H1 (cell line): ENCODE results near the gene PSMA5. TPM values are rescaled to one million over a fixed set of nuclear protein-coding genes. Genes with fewer than 3 reads are reported as not detected.

Experiments used
- FOSL1 ChIP-seq: IDR thresholded peaks from 2 replicates; pipeline ENCODE4 v1.6.1; 2011; ENCODE audit warnings: mild to moderate bottlenecking, low read depth, low read length, moderate library complexity; ENCODE audit not compliant: insufficient read depth
- polyA plus RNA-seq, 7 experiments: library from polyadenylated mRNA; depleted of rRNA in 3 of 7; stranded (reverse) in 5 of 7; unstranded in 2 of 7; fragments of >200 nt in 5 of 7; fragments of 200-250 nt in 2 of 7; gene quantifications; 1 replicate in 5 of 7; 2 replicates in 1 of 7; 4 replicates in 1 of 7; pipeline versions ENCODE4 v1.2.1 to v1.2.3, GENCODE V29; 2011 to 2013; ENCODE audit warnings: missing spikeins in 2 of 7, mixed read lengths in 2 of 7
- total RNA-seq: library from RNA; stranded (reverse); fragmentation: NEBNext Ultra II Directional; extraction: Animal tissue kit (Norgen Biotek cat#: 25700); gene quantifications from 2 replicates; pipeline ENCODE4 v1.2.1, GENCODE V29; 2021

PSMA5 gene
- total and polyA plus RNA-seq, 2 of the 8 experiments (the other 6 are each of a cell fraction or from before 2014, with no cell fraction given), result 140 to 166 TPM

DNA sequence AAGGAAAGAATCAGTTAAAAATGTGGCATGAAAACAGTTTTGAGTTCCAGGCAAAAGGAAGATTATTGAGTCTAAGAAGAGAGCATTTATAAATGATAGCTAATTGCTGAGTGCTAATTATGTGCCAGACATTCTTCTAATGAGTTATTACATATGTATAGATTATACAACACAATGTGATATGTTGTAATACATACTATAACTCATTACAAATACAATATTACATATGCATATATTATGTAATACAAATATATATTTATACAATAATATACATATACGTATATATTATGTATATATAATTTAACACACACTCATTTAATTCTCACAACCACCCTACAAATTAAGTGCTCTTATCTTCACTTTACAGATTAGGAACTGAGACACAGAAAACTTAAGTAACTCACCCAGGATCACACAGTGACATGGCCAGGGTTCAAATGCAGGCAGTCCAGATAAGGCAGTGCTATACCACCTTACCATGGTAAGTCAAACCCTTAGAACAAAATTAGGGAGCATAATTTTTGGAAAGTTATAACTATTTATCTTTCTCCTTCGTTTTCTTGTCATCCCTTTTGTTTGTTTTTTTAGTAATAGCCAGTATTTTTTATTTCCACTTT, 32.5 kb downstream of the PSMA5 start (continued):
- TF ChIP-seq FOSL1, result no peak
